GM06990 (cell line): Measurements from ENCODE around the gene CCNY.
"Not testable (repeated sequence)": the region's sequence is repeated elsewhere in the genome, so short reads cannot be mapped to it uniquely, and the experiment has no call there.

ENCODE experiments used
- DNase-seq: peaks from one replicate; pipeline ENCODE4 v3.0.0-alpha.2; 2011; ENCODE audit not compliant: insufficient read length; ENCODE audit errors: extremely low read depth
- H3K27me3 ChIP-seq: replicated peaks from 2 replicates; pipeline ENCODE4 v1.6.0; 2011; ENCODE audit warnings: low read length; ENCODE audit not compliant: control insufficient read depth, insufficient read depth
- H3K36me3 ChIP-seq: 2 replicates; pipeline ENCODE4 v1.5.1; 2011; ENCODE audit warnings: low read length; ENCODE audit not compliant: control insufficient read depth, insufficient read depth
- H3K4me3 ChIP-seq: replicated peaks from 2 replicates; pipeline ENCODE4 v1.5.1; 2011; ENCODE audit warnings: low read depth, mild to moderate bottlenecking, control low read depth, low read length
- TF ChIP-seq, protein P1 (sequence below): IDR thresholded peaks from 2 replicates; pipeline ENCODE4 v1.5.1; 2011; ENCODE audit warnings: low read length, control low read depth, mild to moderate bottlenecking, inconsistent platforms; ENCODE audit not compliant: insufficient read depth, poor library complexity, severe bottlenecking

CCNY gene

GRCh38 chr10:35304649-35305048 lies 31.7 kb upstream of the CCNY start:
- no peak for DNase-seq
- TF ChIP-seq, protein P1, sequence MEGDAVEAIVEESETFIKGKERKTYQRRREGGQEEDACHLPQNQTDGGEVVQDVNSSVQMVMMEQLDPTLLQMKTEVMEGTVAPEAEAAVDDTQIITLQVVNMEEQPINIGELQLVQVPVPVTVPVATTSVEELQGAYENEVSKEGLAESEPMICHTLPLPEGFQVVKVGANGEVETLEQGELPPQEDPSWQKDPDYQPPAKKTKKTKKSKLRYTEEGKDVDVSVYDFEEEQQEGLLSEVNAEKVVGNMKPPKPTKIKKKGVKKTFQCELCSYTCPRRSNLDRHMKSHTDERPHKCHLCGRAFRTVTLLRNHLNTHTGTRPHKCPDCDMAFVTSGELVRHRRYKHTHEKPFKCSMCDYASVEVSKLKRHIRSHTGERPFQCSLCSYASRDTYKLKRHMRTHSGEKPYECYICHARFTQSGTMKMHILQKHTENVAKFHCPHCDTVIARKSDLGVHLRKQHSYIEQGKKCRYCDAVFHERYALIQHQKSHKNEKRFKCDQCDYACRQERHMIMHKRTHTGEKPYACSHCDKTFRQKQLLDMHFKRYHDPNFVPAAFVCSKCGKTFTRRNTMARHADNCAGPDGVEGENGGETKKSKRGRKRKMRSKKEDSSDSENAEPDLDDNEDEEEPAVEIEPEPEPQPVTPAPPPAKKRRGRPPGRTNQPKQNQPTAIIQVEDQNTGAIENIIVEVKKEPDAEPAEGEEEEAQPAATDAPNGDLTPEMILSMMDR = no peak
- H3K4me3 ChIP-seq = no peak overlapping the region
- no peaks in the 10 kb centered on the region; the same call in 1 of the 2 replicates for H3K27me3 ChIP-seq
- no peaks in the 10 kb centered on the region for H3K36me3 ChIP-seq

- DNase-seq = no peak
Observed at GRCh38 chr10:35306852-35307251, 29.5 kb upstream of the CCNY start.

DNA sequence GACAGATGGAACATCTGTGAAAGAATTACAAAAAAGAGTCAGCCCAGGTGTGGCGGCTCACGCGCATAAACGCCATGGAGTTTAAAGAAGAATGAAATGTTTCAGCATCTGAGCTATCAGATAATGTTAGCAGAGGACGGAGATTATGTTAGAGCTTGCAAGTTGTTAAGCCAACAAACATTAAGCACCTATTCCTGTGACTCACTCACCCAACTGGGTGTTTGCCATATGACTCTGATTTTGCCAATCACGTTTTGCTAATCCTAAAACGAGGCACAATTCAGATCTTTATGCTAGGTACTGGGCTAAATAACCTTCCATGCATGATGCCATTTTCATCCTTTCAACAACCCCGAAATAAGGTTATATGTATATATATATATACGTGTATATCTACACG lies 29.0 kb upstream of the CCNY start:
- no peaks in the 10 kb centered on the region for H3K36me3 ChIP-seq
- TF ChIP-seq, protein P1 = no peak
- H3K4me3 ChIP-seq = no peak overlapping the region
- no peaks in the 10 kb centered on the region; the same call in 1 of the 2 replicates for H3K27me3 ChIP-seq
- no peak for DNase-seq

More at GRCh38 chr10:35306852-35307251, 29.5 kb upstream of the CCNY start:
- Histone ChIP-seq H3K36me3 (no peaks in the 10 kb centered on the region), H3K4me3 (no peak overlapping the region), H3K27me3 (no peaks in the 10 kb centered on the region; the same call in 1 of the 2 replicates)
- TF ChIP-seq, protein P1 = no peak

- no peak for DNase-seq
- H3K4me3 ChIP-seq = no peak overlapping the region
- H3K27me3 ChIP-seq = no peaks in the 10 kb centered on the region; the same call in 1 of the 2 replicates
- TF ChIP-seq, protein P1 = no peak
- H3K36me3 ChIP-seq = no peaks in the 10 kb centered on the region
Observed at GRCh38 chr10:35308809-35309208, 27.5 kb upstream of the CCNY start.

DNA sequence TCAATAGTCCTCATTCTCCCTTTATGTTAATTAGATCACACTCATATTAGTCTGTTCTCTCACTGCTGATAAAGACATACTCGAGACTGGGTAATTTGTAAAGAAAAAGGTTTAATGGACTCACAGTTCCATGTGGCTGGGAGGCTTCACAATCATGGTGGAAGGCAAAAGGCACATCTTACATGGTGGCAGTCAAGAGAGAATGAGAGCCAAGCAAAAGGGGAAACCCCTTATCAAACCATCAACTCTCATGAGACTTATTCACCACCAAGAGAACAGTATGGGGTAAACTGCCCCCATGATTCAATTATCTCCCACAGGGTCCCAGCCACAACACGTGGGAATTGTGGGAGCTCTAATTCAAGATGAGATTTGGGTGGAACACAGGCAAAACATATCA lies 22.2 kb upstream of the CCNY start:
- not testable (repeated sequence) for H3K4me3 ChIP-seq, H3K27me3 ChIP-seq, DNase-seq, H3K36me3 ChIP-seq

- not testable (repeated sequence) for H3K4me3 ChIP-seq, DNase-seq, H3K36me3 ChIP-seq, H3K27me3 ChIP-seq
Observed at GRCh38 chr10:35315235-35315634, 21.1 kb upstream of the CCNY start.
